Activated T-helper 2 cell treated with anti-CD3 and anti-CD28 coated beads, Interferon-gamma antibody, Interleukin-2, Interleukin-4, amounts not matched to agents 10 μg/mL and 5 μg/mL and 100 μg/mL, durations not matched to agents 14 hours and 24 hours and 36 hours (primary cell): ENCODE data around the gene TSPAN15. TPM values are rescaled to one million over a fixed set of nuclear protein-coding genes. Genes with fewer than 3 reads are reported as not detected.

Source experiments
- DNase-seq: peaks from one replicate; pipeline ENCODE4 v3.0.0; 2021; ENCODE audit warnings: low spot score
- H3K27ac Mint-ChIP-seq: one replicate; pipeline ENCODE4 v1.8.0; 2021; ENCODE audit warnings: mixed read lengths
- H3K27me3 Mint-ChIP-seq: one replicate; pipeline ENCODE4 v1.8.0; 2021; ENCODE audit warnings: low read depth, mixed read lengths
- H3K36me3 Mint-ChIP-seq: one replicate; pipeline ENCODE4 v1.8.0; 2021; ENCODE audit warnings: low read depth, mixed read lengths
- H3K4me1 Mint-ChIP-seq: one replicate; pipeline ENCODE4 v1.8.0; 2021; ENCODE audit warnings: low read depth, mixed read lengths
- H3K4me3 Mint-ChIP-seq: one replicate; pipeline ENCODE4 v1.8.0; 2021; ENCODE audit warnings: low read depth, mild to moderate bottlenecking, moderate library complexity, mixed read lengths
- H3K9me3 Mint-ChIP-seq: one replicate; pipeline ENCODE4 v1.8.0; 2021; ENCODE audit warnings: mixed read lengths
- intact Hi-C: fragments of 100-400 bp; cut with micrococcal nuclease; formaldehyde crosslinking; loops from one replicate; pipeline ENCODE4 v1.15.1; 2023
- total RNA-seq: library from RNA; stranded (reverse); gene quantifications from 2 replicates; pipeline ENCODE4 v1.2.3, GENCODE V29; 2022

The TSPAN15 gene
- total RNA-seq, 1 donor from 2014 or later, result 0.55 TPM

DNA sequence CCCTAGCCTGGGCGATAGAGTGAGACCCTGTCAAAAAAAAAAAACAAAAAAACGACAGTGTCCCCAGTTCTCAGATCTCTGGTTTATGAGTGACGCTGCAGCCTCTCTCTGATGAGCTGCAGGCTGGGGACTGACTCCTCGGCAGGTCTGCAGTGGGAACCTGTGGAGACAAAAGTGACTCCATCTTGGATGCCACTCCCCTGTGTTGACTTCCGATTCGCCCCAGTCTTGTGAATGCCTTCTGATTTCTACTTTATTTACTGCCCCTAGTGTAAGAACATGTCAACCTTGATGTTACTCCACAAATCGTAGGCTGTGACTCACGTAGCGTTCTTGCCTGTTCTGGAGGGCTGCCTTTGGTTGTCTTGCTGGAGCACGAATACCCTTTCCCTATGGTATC is 40.8 kb upstream of the TSPAN15 start:
- H3K4me1 Mint-ChIP-seq, result peaks cover 9% of the 10 kb centered on the region
- no peaks in the 10 kb centered on the region for H3K36me3 Mint-ChIP-seq
- H3K9me3 Mint-ChIP-seq, result no peaks in the 10 kb centered on the region
- no peak for DNase-seq
- intact Hi-C loops, result no loop called here
- no peaks in the 10 kb centered on the region for H3K27me3 Mint-ChIP-seq
- H3K27ac Mint-ChIP-seq, result no peak overlapping the region
- no peak overlapping the region for H3K4me3 Mint-ChIP-seq

DNA sequence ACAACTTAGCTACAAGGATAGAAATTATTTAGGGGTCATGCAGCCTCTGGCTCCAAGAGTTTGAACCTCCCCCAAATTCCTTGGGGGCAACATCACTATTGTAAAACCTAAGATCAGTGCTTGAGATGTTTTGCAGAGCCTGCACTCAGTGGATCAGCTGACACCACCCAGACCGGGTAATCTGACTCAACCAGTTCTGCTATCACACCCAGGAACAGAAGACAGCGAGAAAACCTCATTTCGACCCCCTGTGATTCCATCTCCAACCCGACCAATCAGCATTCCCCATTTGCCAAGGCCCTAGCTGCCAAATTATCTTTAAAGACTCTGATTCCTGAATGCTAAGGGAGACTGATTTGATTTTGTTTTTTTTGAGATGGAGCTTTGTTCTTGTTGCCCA is 39.8 kb upstream of the TSPAN15 start:
- Mint-ChIP-seq H3K4me3 (no peak overlapping the region), H3K36me3 (no peaks in the 10 kb centered on the region), H3K9me3 (no peaks in the 10 kb centered on the region), H3K4me1 (peaks cover 9% of the 10 kb centered on the region), H3K27ac (no peak overlapping the region), H3K27me3 (peaks cover 1% of the 10 kb centered on the region)
- no peak for DNase-seq
- intact Hi-C loops, result no loop called here

DNA sequence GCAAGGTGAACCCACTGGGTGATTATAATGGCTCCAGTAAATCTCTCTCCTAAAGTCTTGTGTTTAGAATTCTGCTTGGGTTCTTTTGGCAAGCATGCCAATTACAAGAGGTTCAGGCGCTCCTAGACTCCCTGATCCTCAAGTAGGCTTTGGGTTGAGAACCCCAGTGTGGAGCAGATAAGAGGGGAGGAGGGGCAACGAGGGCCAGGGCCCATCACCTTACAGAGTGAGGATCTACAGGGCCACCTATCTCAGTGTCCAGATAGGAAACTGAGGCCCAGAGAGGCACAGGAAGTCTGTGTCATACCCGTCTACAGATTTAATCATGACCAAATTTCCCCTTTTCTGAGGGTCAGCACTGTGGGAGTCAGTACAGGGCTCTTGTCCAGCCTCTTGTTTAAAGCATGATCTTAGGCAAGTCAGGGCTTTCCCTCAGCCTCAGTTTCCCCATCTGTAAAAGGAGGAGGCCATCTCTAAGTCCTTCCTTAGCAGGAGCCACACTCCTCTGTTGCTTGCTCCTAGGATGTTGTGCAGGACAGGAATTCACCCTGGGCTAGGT is 39.0 kb upstream of the TSPAN15 start:
- Mint-ChIP-seq H3K27ac (no peak overlapping the region), H3K9me3 (no peaks in the 10 kb centered on the region), H3K4me3 (no peak overlapping the region), H3K36me3 (no peaks in the 10 kb centered on the region), H3K27me3 (peaks cover 1% of the 10 kb centered on the region), H3K4me1 (peaks cover 9% of the 10 kb centered on the region)
- intact Hi-C loops, result no loop called here
- no peak for DNase-seq

DNA sequence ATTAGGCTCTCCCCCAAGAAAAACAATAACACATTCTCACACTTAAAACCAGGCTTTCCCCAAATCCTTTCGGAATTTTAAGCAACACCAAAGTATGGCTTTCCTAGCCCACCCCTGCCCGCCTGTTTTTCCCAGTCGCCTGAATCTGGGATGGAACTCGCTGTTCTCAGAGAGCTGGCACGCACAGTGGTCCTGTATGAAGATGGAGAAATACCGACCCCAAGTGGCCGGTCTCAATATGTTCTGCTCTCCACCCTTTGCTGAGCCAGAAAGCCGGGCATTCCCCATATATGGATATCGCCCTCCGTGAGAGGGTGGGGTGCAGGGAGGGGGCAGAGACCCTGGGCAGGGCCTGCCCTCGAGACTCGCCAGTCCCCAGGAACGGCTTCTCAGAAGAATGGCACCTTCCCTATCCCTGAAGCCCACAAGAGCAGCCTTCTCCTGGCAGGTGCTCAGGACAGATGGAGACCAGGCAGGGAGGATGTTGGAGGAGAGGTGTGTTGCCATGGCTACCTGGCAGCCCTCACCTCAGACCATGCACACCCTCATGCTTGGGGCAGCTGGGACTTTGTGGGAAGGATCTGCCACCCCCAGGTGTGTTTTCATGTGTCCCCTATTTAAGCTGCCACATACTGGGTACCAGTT is 37.9 kb upstream of the TSPAN15 start:
- DNase-seq, result no peak
- peaks cover 1% of the 10 kb centered on the region for H3K27me3 Mint-ChIP-seq
- no peaks in the 10 kb centered on the region for H3K9me3 Mint-ChIP-seq
- no peak overlapping the region for H3K27ac Mint-ChIP-seq
- peaks cover 5% of the 10 kb centered on the region for H3K4me1 Mint-ChIP-seq
- intact Hi-C loops, result no loop called here
- no peaks in the 10 kb centered on the region for H3K36me3 Mint-ChIP-seq
- no peak overlapping the region for H3K4me3 Mint-ChIP-seq

DNA sequence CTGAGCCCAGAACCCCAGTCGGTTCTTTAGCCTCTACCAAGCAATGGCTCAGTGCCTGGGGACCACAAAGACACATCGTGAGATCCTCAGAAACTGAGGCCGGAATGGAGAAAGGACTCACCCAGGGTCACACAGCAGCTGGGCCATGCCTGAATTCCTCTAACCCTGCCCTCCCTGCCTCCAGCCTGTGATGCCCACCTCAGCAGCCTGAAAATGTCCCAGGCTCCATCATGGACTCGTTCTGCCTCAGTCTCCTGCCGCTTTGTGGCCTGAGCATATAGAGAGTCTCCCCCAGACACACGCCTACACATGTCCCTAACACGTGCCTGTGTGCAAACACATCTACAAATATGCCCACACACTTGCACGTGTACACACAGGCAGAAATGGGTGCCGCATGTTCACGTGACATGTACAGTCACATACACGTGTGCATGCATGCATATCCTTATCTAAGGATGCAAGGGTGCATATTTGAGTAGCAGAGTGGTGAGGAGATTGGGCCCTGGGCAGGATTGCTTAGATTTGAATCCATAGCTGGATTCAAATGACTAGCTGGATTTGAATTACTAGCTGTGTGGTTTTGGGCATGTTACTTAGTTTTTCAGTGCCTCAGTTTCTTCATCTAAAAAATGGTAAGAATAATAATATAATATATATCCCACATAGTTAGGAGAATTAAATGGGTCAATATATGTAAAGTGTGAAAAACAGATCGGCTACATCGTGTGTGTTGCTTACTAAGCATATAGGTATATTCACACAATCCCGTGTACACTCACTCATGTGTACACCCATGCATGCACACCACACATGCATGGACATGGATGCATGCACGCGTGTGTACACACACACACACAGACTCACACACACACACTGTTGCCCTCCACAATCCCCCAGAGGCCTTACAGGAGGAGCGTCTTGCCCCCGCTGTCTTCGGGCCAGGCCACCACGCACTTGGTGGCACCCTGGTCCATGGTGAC is 36.9 kb upstream of the TSPAN15 start:
- no peak for DNase-seq
- intact Hi-C loops, result no loop called here
- Mint-ChIP-seq H3K27ac (no peak overlapping the region), H3K4me1 (peaks cover 3% of the 10 kb centered on the region), H3K4me3 (no peak overlapping the region), H3K9me3 (no peaks in the 10 kb centered on the region), H3K27me3 (peaks cover 1% of the 10 kb centered on the region), H3K36me3 (no peaks in the 10 kb centered on the region)

DNA sequence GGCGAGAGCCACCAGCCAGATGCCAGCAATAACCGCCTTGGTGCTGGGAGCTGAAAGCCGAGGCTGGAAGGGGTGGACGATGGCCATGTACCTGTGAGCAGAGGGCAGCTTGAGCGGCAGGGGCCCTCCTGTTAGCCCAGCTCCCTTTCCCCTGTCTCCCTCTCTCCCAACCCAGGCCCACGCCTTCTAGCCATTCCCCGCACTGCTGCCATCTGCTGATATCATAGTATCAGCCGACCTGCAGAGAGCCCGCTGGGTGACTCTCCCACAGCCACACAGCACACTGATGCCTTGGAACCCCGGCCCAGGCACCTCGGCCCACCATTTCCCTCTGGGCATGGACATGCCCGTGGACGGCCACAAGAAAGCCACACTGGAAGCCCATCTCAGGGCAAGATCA is 36.2 kb upstream of the TSPAN15 start:
- Mint-ChIP-seq H3K27ac (no peak overlapping the region), H3K9me3 (no peaks in the 10 kb centered on the region), H3K4me1 (no peaks in the 10 kb centered on the region), H3K36me3 (no peaks in the 10 kb centered on the region), H3K4me3 (no peak overlapping the region), H3K27me3 (peaks cover 1% of the 10 kb centered on the region)
- DNase-seq, result no peak
- intact Hi-C loops, result no loop called here

DNA sequence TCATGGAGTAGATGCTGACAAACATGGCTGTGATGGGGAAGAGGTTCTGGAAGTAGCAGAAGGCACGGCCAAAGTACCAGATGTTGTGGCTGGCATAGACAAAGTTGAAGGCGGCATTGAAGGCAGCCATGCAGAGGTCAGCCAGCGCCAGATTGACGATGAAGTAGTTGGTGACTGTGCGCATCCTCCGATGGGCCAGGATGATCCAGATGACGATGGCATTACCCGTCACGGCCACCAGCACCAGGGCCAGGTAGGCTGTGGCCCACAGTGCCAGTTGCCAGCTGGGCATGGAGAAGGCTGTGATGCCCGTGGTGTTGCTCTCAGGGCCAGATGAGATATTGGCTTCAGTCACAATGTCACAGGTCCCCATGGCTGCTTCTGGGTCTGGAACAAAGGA is 35.3 kb upstream of the TSPAN15 start:
- intact Hi-C loops, result no loop called here
- no peak overlapping the region for H3K27ac Mint-ChIP-seq
- H3K36me3 Mint-ChIP-seq, result no peaks in the 10 kb centered on the region
- H3K27me3 Mint-ChIP-seq, result peaks cover 1% of the 10 kb centered on the region
- DNase-seq, result no peak
- H3K4me1 Mint-ChIP-seq, result no peaks in the 10 kb centered on the region
- no peaks in the 10 kb centered on the region for H3K9me3 Mint-ChIP-seq
- H3K4me3 Mint-ChIP-seq, result no peak overlapping the region

DNA sequence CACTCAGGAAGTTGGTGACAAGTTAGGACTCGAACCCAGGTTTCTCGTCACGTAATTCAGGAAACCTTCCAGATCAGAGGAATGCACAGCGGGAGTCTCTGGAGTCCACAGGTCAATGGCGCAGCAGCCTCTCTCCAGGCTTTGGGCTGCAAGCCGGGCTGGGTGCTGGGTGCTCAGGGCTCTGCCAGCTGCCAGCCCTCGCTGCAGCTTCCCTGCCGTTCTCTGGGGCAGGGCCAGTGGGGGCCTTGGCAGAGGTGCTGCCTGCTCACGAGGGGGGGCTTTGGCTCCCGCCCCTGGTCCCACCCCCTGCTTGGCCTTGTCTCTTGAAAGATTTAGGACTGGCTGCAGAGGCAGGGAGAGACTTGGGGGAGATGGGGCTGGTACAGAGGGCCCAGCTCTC is 34.6 kb upstream of the TSPAN15 start, which contains the start of gene TACR2:
Gene TACR2, minus strand, starts transcription at position 224 of the 400 bp plus-strand sequence. CDS start 595 bp downstream, outside the sequence.
- Mint-ChIP-seq H3K27me3 (peaks cover 1% of the 10 kb centered on the region), H3K27ac (no peak within 1 kb of the TSS), H3K9me3 (no peaks in the 10 kb centered on the region), H3K4me3 (no peak within 1 kb of the TSS), H3K36me3 (no peaks in the 10 kb centered on the region), H3K4me1 (no peaks in the 10 kb centered on the region)
- no peak for DNase-seq
- intact Hi-C loops, result no loop called here

DNA sequence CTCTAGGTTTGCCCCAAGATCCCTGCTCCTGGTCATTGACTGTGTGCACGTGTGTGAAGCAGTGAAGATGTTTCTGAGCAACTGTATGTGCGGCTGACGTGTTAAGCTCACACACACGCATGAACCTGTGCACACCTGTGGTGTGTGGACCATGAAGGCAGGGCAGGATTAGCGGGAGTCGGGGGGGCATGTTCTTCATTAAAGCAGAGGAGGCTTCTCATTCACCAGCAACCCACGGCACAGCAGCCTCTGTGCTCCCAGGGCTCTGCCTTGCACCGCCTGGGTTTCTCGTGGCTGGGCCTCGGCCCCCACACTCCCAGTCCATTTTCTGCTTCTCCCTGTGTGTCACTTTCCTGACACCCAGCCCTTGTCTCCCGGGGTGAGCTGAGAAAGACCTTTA is 33.7 kb upstream of the TSPAN15 start:
- no peak for DNase-seq
- intact Hi-C loops, result no loop called here
- Mint-ChIP-seq H3K36me3 (no peaks in the 10 kb centered on the region), H3K27me3 (peaks cover 1% of the 10 kb centered on the region), H3K9me3 (no peaks in the 10 kb centered on the region), H3K4me3 (no peak overlapping the region), H3K4me1 (no peaks in the 10 kb centered on the region), H3K27ac (no peak overlapping the region)

DNA sequence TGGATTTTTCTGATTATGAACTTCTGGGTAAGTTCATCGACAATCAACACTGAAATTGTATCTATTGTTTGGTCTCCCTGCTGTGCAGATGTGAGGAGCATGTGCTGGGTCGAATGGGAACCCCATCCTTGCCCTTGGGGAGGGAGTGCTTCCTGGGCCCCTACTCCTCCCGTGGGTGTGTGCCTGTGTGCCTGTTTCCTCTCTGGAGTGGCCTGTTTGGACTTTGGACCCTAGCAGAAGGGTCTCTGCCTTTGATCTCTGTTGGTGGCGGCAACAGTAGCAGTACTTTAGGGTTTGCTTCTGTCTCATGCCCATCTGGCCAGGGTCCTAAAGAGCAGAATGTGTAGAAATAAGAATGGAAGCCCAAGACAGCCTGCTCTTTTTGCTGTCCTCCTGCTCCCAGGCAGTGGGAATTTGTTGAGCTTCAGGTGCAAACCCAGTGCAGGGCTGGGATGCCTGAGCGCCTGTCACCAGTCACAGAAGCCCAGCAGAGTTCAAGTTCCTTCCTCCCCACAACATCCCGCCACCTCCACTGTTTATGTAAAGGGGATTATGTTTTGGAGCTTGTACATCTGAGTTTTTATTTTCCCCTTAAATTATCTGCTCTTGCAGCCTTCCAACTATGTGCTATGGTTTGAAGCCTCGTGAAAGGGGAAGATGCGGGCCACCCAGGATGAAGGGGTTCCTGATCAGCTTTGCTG is 33.1 kb upstream of the TSPAN15 start:
- H3K4me1 Mint-ChIP-seq, result no peaks in the 10 kb centered on the region
- no peaks in the 10 kb centered on the region for H3K9me3 Mint-ChIP-seq
- no peak for DNase-seq
- intact Hi-C loops, result no loop called here
- H3K4me3 Mint-ChIP-seq, result no peak overlapping the region
- no peaks in the 10 kb centered on the region for H3K36me3 Mint-ChIP-seq
- no peak overlapping the region for H3K27ac Mint-ChIP-seq
- peaks cover 1% of the 10 kb centered on the region for H3K27me3 Mint-ChIP-seq

DNA sequence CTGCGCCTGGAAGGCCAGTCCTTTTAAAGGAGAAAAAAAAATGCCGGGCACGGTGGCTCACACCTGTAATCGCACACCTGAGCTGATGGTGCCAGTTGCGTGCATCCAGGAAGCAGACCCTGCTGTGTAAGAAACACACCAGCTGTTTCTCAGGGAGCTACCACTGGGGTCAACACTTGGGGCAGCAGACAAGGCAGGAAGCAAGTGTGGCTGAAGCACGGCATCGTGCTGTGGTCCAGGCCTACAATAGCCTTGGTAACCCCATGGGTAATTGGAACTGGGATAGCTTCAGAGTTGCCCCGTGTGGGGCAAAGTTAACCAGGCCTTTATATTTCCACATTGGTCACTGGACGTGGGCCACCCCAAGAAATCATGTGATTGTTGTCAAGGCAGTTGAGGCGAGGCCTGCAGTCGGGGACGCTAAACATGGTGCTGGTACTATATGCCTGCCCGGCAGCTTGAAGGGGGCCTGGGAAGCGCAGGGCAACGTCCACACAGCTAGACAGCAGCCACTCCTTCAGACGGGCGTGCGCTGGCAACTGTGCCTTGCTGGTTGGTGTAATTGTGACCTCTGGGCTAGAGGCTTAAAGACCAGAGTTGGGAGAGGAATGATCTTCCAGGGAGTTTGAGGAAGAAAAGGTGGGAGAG is 32.0 kb upstream of the TSPAN15 start:
- no peak overlapping the region for H3K4me3 Mint-ChIP-seq
- no peak overlapping the region for H3K27ac Mint-ChIP-seq
- H3K27me3 Mint-ChIP-seq, result peaks cover 1% of the 10 kb centered on the region
- H3K4me1 Mint-ChIP-seq, result peaks cover 4% of the 10 kb centered on the region
- intact Hi-C loops, result no loop called here
- no peaks in the 10 kb centered on the region for H3K9me3 Mint-ChIP-seq
- no peaks in the 10 kb centered on the region for H3K36me3 Mint-ChIP-seq
- no peak for DNase-seq

DNA sequence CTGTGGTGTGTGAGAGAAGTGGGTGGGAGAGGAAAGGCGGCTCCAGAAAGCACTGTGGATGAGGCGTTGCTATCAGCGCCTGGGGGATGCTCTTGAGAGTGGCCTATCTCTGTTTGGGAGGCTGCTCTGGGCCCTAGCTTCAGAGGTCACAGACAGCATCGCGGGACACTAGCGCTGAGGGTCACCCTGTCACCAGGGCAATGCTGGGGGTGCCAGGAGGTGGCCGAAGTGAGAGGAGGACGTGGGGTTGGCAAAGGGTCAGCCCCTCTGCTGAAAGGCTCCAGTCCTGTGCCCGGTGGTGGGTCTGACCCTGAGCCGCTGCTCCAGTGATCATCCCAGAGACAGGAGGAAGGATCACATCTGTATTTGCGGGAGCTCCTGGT is 31.5 kb upstream of the TSPAN15 start:
- peaks cover 1% of the 10 kb centered on the region for H3K27me3 Mint-ChIP-seq
- no peaks in the 10 kb centered on the region for H3K36me3 Mint-ChIP-seq
- no peak overlapping the region for H3K4me3 Mint-ChIP-seq
- no peak for DNase-seq
- peaks cover 5% of the 10 kb centered on the region for H3K4me1 Mint-ChIP-seq
- no peaks in the 10 kb centered on the region for H3K9me3 Mint-ChIP-seq
- intact Hi-C loops, result no loop called here
- H3K27ac Mint-ChIP-seq, result no peak overlapping the region
